CD4-positive, alpha-beta memory T cell (primary cell): ENCODE results near the gene SPIRE2. TPM values are rescaled to one million over a fixed set of nuclear protein-coding genes. Genes with fewer than 3 reads are reported as not detected.
A peak's percentile ranks its signal among the peaks of the same experiment; 100 is the strongest.
"Not testable (repeated sequence)": the region's sequence is repeated elsewhere in the genome, so short reads cannot be mapped to it uniquely, and the experiment has no call there.

ENCODE experiments used
- CTCF ChIA-PET: fragments of 350-600 bp; sonication (Branson Sonifier 250); formaldehyde crosslinking; loops from one replicate; lab custom pipeline; 2021; ENCODE audit warnings: inconsistent platforms; ENCODE audit not compliant: partially characterized antibody; lab: Charles Lee
- POLR2A ChIA-PET: fragments of 350-600 bp; sonication (Branson Sonifier 250); formaldehyde crosslinking; loops from one replicate; lab custom pipeline; 2021; ENCODE audit not compliant: partially characterized antibody; lab: Charles Lee
- DNase-seq, 5 donors: peaks; one replicate each; pipeline versions ENCODE4 v3.0.0 to v3.0.0-alpha.2; 2020 to 2022; ENCODE audit warnings: mixed read lengths in 1 of 5
- H3K27ac ChIP-seq: one replicate; pipeline ENCODE4 v1.7.0; 2013; ENCODE audit warnings: low read depth, low read length
- H3K27me3 ChIP-seq: 2 replicates; pipeline ENCODE4 v1.7.0; 2013; ENCODE audit warnings: mild to moderate bottlenecking, low read length, moderate library complexity; ENCODE audit not compliant: insufficient read depth
- H3K36me3 ChIP-seq: 2 replicates; pipeline ENCODE4 v1.7.0; 2013; ENCODE audit warnings: mild to moderate bottlenecking, low read length, moderate library complexity; ENCODE audit not compliant: insufficient read depth
- H3K4me1 ChIP-seq: 2 replicates; pipeline ENCODE4 v1.7.0; 2013; ENCODE audit warnings: mild to moderate bottlenecking, low read length, moderate library complexity; ENCODE audit not compliant: insufficient read depth
- H3K4me3 ChIP-seq, 2 donors: one replicate each; pipeline ENCODE4 v1.7.0; 2013; ENCODE audit warnings: low read length in 2 of 2, mild to moderate bottlenecking in 1 of 2
- H3K9me3 ChIP-seq, 2 donors: one replicate each; pipeline ENCODE4 v1.7.0; 2013; ENCODE audit warnings: low read length in 2 of 2, control low read depth in 1 of 2; ENCODE audit not compliant: control insufficient read depth in 1 of 2
- H3K27ac Mint-ChIP-seq, 7 donors: one replicate each; pipeline ENCODE4 v1.8.0; 2020 to 2021; ENCODE audit warnings: mixed read lengths in 7 of 7, mild to moderate bottlenecking in 6 of 7, inconsistent platforms in 3 of 7, moderate library complexity in 3 of 7
- H3K27me3 Mint-ChIP-seq, 2 donors: one replicate each; pipeline ENCODE4 v1.8.0; 2020 to 2021; ENCODE audit warnings: mixed read lengths in 2 of 2
- H3K36me3 Mint-ChIP-seq, 2 donors: one replicate each; pipeline ENCODE4 v1.8.0; 2020 to 2021; ENCODE audit warnings: mixed read lengths in 2 of 2, inconsistent platforms in 1 of 2, mild to moderate bottlenecking in 1 of 2
- H3K4me1 Mint-ChIP-seq, 4 donors: one replicate each; pipeline ENCODE4 v1.8.0; 2020 to 2021; ENCODE audit warnings: mixed read lengths in 4 of 4, mild to moderate bottlenecking in 1 of 4
- H3K4me3 Mint-ChIP-seq, 8 donors: one replicate each; pipeline ENCODE4 v1.8.0; 2020 to 2021; ENCODE audit warnings: mixed read lengths in 8 of 8, mild to moderate bottlenecking in 7 of 8, moderate library complexity in 6 of 8, inconsistent platforms in 3 of 8
- H3K9me3 Mint-ChIP-seq, 8 donors: one replicate each; pipeline ENCODE4 v1.8.0; 2020 to 2021; ENCODE audit warnings: mixed read lengths in 8 of 8, mild to moderate bottlenecking in 5 of 8, inconsistent platforms in 3 of 8, moderate library complexity in 1 of 8
- intact Hi-C: fragments of 100-400 bp; cut with micrococcal nuclease; formaldehyde crosslinking; loops from one replicate; pipeline ENCODE4 v1.15.1; 2023
- polyA plus RNA-seq, 2 donors: library from polyadenylated mRNA; unstranded; fragments of 300-500 nt; fragmentation: Illumina TruSeq; gene quantifications; one replicate each; pipeline ENCODE4 v1.2.3, GENCODE V29; 2021
- total RNA-seq, 2 experiments: library from RNA; stranded (reverse); gene quantifications; one replicate each; pipeline ENCODE4 v1.2.3, GENCODE V29; 2021

Gene SPIRE2
- total and polyA plus RNA-seq, 4 experiments from 2014 or later: 0.71 to 3.3 (median 3.0) TPM; not detected in 1

DNA sequence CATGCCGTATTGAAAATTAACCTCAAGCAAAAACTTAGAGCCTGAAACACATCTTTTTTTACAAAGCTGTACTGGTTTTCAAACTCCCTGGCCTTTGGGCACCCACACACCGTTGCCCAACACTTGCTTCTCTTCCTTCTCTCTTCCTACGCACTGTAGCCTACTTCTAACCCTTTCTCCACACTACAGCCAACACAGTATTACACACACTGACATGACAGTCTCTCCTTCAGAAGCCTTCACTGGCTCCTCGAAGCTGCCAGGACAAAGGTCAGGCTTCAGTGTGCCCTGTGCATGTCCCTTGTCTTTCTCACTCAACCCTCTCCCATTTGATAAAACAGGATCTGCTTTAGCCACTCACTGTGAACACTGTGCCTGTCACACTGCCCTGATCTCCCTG lies 19.8 kb upstream of the SPIRE2 start:
- intact Hi-C loops: no loop called here
- no peak overlapping the region for H3K27ac Mint-ChIP-seq
- no peaks in the 10 kb centered on the region for H3K36me3 Mint-ChIP-seq
- no peaks in the 10 kb centered on the region for H3K27me3 Mint-ChIP-seq
- Histone ChIP-seq H3K4me3 (no peak overlapping the region), H3K4me1 (no peaks in the 10 kb centered on the region), H3K36me3 (no peaks in the 10 kb centered on the region), H3K27ac (no peak overlapping the region), H3K9me3 (no peaks in the 10 kb centered on the region), H3K27me3 (no peaks in the 10 kb centered on the region)
- no peak overlapping the region for H3K4me3 Mint-ChIP-seq
- CTCF ChIA-PET: interaction anchor here (1.2 kb wide), 1 partner anchor 102 kb away, joined by 3 read pairs; no protein-coding TSS in a partner anchor
- POLR2A ChIA-PET: no interaction called here
- H3K4me1 Mint-ChIP-seq: no peaks in the 10 kb centered on the region
- H3K9me3 Mint-ChIP-seq: no peaks in the 10 kb centered on the region
- DNase-seq: no peak

DNA sequence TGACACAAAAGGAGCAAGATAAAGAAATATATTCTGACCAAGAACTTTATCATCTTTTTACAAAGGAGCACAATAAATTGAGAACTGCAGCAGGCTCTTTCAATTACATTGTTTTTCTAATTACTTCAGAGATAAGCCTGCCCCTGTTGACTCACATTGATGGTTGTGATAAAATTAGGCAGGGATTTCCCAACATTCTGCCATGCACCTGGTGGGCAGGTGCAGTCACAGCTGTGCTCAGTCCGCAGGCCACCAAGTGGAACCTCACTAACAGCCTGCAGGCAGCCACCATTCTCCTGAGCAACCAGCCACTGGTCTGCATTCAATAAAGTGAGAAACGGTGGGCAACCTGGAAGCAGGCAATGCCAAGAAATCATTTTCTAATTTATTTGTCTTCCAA lies 17.0 kb upstream of the SPIRE2 start:
- Mint-ChIP-seq H3K9me3 (no peaks in the 10 kb centered on the region), H3K27ac (no peak overlapping the region), H3K27me3 (no peaks in the 10 kb centered on the region), H3K4me1 (no peaks in the 10 kb centered on the region), H3K36me3 (no peaks in the 10 kb centered on the region), H3K4me3 (no peak overlapping the region)
- ChIA-PET POLR2A (no interaction called here), CTCF (interaction anchor here (0.8 to 1.0 kb wide), 3 partner anchors 35 to 111 kb away, joined by 3 read pairs; no protein-coding TSS in a partner anchor)
- no peaks in the 10 kb centered on the region for H3K27me3 ChIP-seq
- no peaks in the 10 kb centered on the region for H3K9me3 ChIP-seq
- H3K36me3 ChIP-seq: no peaks in the 10 kb centered on the region
- intact Hi-C loops: no loop called here
- H3K4me1 ChIP-seq: peaks cover 7% of the 10 kb centered on the region
- no peak for DNase-seq
- no peak overlapping the region for H3K27ac ChIP-seq
- H3K4me3 ChIP-seq: no peak overlapping the region

DNA sequence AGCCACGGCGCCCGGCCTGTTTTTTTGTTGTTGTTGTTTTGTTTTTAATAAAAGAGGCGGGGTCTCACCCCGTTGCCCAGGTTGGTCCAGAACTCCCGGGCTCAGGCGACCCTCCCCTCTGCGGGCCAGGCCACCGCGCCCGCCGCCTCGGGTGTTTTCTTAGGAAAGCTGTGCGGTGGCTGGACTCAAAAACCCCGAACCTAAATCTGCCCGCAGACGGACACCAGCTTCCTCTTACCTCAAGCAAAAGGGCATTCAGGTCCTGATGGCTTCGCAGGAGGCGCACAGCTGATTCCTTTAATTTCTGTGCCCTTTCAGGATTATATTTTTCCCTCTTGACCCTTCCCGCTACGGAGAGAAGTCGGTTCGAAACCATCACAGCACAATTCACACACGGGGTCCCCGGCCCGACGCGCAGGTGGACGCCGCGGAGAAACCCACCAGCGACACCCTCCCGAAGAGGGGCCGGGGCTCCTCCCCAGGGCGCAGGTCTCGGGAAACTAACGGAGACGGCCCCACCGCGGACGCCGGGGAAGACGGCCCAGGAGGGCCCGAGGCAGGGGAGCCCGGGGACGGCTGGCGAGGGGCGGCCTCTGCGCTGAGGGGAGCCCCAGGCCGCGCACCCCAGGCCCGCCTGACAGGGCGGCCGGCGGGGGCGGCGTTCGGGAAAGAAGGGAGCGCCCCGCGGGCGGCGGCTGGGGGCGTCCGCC lies 12.5 kb upstream of the SPIRE2 start:
- no peak for DNase-seq
- Histone ChIP-seq H3K4me3 (peak overlapping the region in 1 of 2 donors; percentile 83), H3K27me3 (no peaks in the 10 kb centered on the region), H3K9me3 (no peaks in the 10 kb centered on the region), H3K27ac (no peak overlapping the region), H3K4me1 (peaks cover 28% of the 10 kb centered on the region), H3K36me3 (no peaks in the 10 kb centered on the region)
- Mint-ChIP-seq H3K27me3 (no peaks in the 10 kb centered on the region), H3K27ac (peak overlapping the region in 2 of 7 donors; percentile 37 to 46), H3K36me3 (peaks cover 0 to 1% of the 10 kb centered on the region in 2 donors), H3K4me1 (peaks cover 7 to 22% (median 8%) of the 10 kb centered on the region in 4 donors), H3K4me3 (peak overlapping the region; percentile 71 to 85 (median 82)), H3K9me3 (no peaks in the 10 kb centered on the region)
- intact Hi-C loops: loop anchor here (1.0 to 2.0 kb wide), 3 partner anchors 13 to 59 kb away; partner anchors contain the start of gene SPIRE2
- ChIA-PET CTCF (interaction anchor here (1.1 kb wide), 1 partner anchor 115 kb away, joined by 3 read pairs; no protein-coding TSS in a partner anchor), POLR2A (interaction anchor here (1.0 to 3.5 kb wide), 6 partner anchors 22 to 254 kb away, joined by 3 to 17 read pairs (median 4); partner anchors contain the start of gene TCF25)

DNA sequence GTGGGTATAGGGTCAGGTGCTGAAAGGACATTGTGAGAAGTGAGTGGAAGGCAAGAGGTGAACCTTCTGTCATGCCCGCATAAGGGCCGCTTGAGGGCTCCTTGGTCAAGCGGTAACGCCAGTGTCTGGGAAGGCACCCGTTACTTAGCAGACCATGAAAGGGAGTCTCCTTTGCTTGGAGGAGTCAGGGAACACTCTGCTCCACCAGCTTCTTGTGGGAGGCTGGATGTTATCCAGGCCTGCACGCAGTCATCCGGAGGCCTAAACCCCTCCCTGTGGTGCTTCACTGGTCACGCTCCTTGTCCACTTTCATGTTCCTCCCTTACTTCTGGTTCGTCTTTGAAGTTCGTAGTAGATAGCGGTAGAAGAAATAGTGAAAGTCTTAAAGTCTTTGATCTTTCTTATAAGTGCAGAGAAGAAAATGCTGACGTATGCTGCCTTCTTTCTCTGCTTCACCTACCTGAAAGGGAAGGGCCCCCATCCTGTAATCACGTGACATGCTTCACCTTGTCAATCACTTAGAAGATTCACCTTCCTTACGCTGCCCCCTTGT lies 9.3 kb upstream of the SPIRE2 start:
- H3K27me3 ChIP-seq, H3K4me3 ChIP-seq, H3K36me3 ChIP-seq, H3K9me3 Mint-ChIP-seq, intact Hi-C loops, H3K27ac ChIP-seq, H3K9me3 ChIP-seq, H3K27me3 Mint-ChIP-seq, H3K36me3 Mint-ChIP-seq: not testable (repeated sequence)
- ChIA-PET CTCF (interaction anchor here (1.2 kb wide), 1 partner anchor 118 kb away, joined by 5 read pairs; no protein-coding TSS in a partner anchor), POLR2A (interaction anchor here (0.7 to 4.0 kb wide), 4 partner anchors 10 to 347 kb away, joined by 3 to 12 read pairs (median 6); partner anchors contain the start of gene SPIRE2)
- peaks cover 7 to 32% (median 9%) of the 10 kb centered on the region in 4 donors for H3K4me1 Mint-ChIP-seq
- H3K4me3 Mint-ChIP-seq: peak overlapping the region; percentile 23 to 76 (median 56)
- peaks cover 28% of the 10 kb centered on the region for H3K4me1 ChIP-seq
- peak overlapping the region in 3 of 7 donors; percentile 40 to 66 (median 51) for H3K27ac Mint-ChIP-seq
- DNase-seq: peak in 4 of 5 donors; percentile 21 to 38 (median 24)

DNA sequence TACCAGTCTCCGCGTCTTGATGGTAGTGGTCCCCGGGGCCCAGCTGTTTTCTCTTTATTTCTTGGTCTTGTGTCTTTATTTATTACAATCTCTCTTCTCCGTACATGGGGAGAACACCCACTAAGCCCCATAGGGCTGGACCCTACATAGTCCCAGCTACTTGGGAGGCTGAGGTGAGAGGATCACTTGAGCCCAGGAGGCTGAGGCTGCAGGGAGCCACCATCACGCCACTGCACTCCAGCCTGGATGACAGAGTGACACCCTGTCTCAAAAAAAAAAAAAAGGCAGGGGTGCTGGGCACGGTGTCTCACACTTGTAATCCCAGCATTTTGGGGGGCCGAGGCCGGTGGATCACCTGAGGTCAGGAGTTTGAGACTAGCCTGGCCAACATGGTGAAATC lies 8.8 kb upstream of the SPIRE2 start:
- H3K4me3 Mint-ChIP-seq: peak overlapping the region; percentile 12 to 76 (median 56)
- H3K27me3 Mint-ChIP-seq, H3K27ac ChIP-seq, H3K4me3 ChIP-seq, H3K27me3 ChIP-seq, DNase-seq, H3K36me3 Mint-ChIP-seq, H3K9me3 ChIP-seq, H3K9me3 Mint-ChIP-seq, H3K36me3 ChIP-seq, intact Hi-C loops, CTCF ChIA-PET: not testable (repeated sequence)
- H3K4me1 ChIP-seq: peaks cover 28% of the 10 kb centered on the region
- H3K4me1 Mint-ChIP-seq: peaks cover 7 to 32% (median 9%) of the 10 kb centered on the region in 4 donors
- POLR2A ChIA-PET: interaction anchor here (0.7 to 4.0 kb wide), 2 partner anchors 9 to 348 kb away, joined by 3 to 12 read pairs; partner anchors contain the start of gene SPIRE2
- H3K27ac Mint-ChIP-seq: peak overlapping the region in 2 of 7 donors; percentile 40 to 55

DNA sequence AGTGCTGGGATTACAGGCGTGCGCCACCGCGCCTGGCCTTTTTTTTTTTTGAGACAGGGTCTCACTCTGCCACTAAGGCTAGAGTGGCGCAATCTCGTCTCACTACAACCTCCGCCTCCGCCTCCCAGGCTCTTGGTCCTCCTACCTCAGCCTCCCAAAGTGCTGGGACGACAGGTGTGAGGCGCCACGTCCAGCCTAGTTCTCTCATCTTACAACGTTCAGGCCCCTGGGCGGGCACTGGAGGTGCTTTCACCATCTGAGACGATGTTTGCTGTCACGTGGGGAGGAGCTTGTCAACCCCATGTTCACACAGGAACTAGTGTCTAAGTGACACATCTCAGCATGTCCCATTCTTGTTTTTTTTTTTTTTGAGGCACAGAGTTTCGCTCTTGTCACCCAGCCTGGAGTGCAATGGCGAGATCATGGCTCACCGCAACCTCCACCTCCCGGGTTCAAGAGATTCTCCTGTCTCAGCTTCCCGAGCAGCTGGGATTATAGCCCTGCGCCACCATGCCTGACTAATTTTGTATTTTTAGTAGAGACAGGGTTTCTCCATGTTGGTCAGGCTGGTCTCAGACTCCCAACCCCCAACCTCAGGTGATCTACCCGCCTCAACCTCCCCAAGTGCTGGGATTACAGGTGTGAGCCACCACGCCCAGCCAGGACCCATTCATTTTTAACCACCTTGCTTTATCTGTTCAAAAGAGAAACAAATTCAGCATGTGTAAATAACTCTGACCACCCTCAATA lies 6.7 kb upstream of the SPIRE2 start:
- H3K27ac Mint-ChIP-seq: no peak overlapping the region
- H3K9me3 Mint-ChIP-seq: no peaks in the 10 kb centered on the region
- peak overlapping the region in 2 of 8 donors; percentile 6 to 7 for H3K4me3 Mint-ChIP-seq
- DNase-seq: peak in 1 of 5 donors; percentile 54
- peaks cover 0 to under 1% of the 10 kb centered on the region in 2 donors for H3K36me3 Mint-ChIP-seq
- intact Hi-C loops: no loop called here
- Histone ChIP-seq H3K27ac (no peak overlapping the region), H3K36me3 (no peaks in the 10 kb centered on the region), H3K4me1 (peaks cover 21% of the 10 kb centered on the region), H3K27me3 (no peaks in the 10 kb centered on the region), H3K9me3 (no peaks in the 10 kb centered on the region), H3K4me3 (no peak overlapping the region)
- CTCF ChIA-PET: no interaction called here
- H3K27me3 Mint-ChIP-seq: no peaks in the 10 kb centered on the region
- POLR2A ChIA-PET: interaction anchor here (0.7 kb wide), 1 partner anchor 54 kb away, joined by 3 read pairs; no protein-coding TSS in a partner anchor
- peaks cover 7 to 32% (median 9%) of the 10 kb centered on the region in 4 donors for H3K4me1 Mint-ChIP-seq
